IPS DF 6.9 (cell line): Measurements from ENCODE around the gene SOWAHA.

Source experiments
- DNase-seq: peaks from one replicate; pipeline ENCODE4 v3.0.0-alpha.2; 2013; ENCODE audit warnings: low read depth, low spot score
- H3K27ac ChIP-seq: one replicate; pipeline ENCODE4 v1.5.1; 2013; ENCODE audit warnings: low read length, control low read depth
- H3K27me3 ChIP-seq: 2 replicates; pipeline ENCODE4 v1.6.1; 2013; ENCODE audit warnings: mild to moderate bottlenecking, low read length; ENCODE audit not compliant: control insufficient read depth, insufficient read depth
- H3K36me3 ChIP-seq: 2 replicates; pipeline ENCODE4 v1.6.1; 2013; ENCODE audit warnings: low read length; ENCODE audit not compliant: control insufficient read depth, insufficient read depth
- H3K4me1 ChIP-seq: 2 replicates; pipeline ENCODE4 v1.6.1; 2013; ENCODE audit warnings: low read length; ENCODE audit not compliant: control insufficient read depth, insufficient read depth
- H3K4me3 ChIP-seq: 2 replicates; pipeline ENCODE4 v1.5.1; 2013; ENCODE audit warnings: mild to moderate bottlenecking, low read length
- H3K9me3 ChIP-seq: 2 replicates; pipeline ENCODE4 v1.6.1; 2013; ENCODE audit warnings: low read length, inconsistent platforms; ENCODE audit not compliant: control insufficient read depth, insufficient read depth
- WGBS: extraction: QIAGEN DNeasy Blood & Tissue Kit; methylation state at CpG from one replicate; pipeline ENCODE4 v1.1.7; 2013; ENCODE audit warnings: mixed read lengths, missing lambda C conversion rate; ENCODE audit not compliant: insufficient read length, insufficient coverage; 5-methylcytosine and 5-hydroxymethylcytosine counted together

SOWAHA gene

DNA sequence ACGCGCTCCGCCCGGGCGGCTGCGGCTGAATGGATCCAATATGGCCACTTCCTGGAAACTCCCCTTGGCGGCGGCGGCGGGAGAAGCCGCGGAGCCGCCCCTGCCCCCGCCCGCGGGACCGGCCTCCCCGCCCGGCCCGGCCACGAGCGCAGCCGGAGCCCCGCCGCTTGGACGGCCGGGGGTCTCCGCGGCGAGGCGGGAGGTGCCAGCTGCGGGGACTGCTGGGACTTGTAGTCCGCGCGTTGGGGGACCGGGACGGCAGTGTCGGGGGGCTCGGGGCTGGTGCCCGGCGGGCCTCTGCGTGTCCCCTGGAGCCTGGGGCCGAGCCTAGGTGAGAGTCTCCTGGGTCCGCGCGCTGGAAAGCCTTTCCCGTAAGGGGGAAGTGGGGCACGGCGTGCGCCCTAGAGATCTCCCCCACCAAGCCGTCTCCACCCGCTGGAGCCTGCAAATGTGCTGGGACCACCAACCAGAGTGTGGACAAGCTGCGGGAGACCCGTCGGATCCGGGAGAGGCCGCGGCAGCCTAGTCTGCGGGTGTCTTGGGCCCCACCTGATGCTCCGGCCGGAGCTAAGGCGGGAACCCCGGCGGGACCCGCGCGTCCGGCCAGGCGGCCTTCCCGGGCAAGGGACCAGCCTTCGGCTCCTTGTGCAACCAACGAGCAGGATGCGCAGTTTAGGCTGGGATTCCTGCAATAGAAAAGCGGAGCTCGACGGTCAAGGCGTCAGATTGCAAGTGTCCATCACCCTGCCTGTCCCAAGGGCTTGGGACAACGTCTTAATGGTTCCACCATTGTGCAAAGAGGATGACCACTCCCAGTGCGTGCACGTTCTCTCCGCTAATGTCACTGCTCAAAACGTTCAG lies 35.7 kb upstream of the SOWAHA start, which contains the start of gene SEPTIN8:
SEPTIN8 (minus strand) TSS at position 31 of the 861 bp plus-strand sequence. CDS start 102 bp downstream, outside the sequence.
- Histone ChIP-seq H3K4me1 (peaks cover 6% of the 10 kb centered on the region; the same call in 1 of the 2 replicates), H3K4me3 (peak within 1 kb of the TSS; percentile 43), H3K36me3 (no peaks in the 10 kb centered on the region), H3K27ac (no peak within 1 kb of the TSS), H3K27me3 (peaks cover 14% of the 10 kb centered on the region), H3K9me3 (no peaks in the 10 kb centered on the region)
- WGBS = no CpG with 5 or more reads among the region's 82 CpGs
- no peak for DNase-seq

DNA sequence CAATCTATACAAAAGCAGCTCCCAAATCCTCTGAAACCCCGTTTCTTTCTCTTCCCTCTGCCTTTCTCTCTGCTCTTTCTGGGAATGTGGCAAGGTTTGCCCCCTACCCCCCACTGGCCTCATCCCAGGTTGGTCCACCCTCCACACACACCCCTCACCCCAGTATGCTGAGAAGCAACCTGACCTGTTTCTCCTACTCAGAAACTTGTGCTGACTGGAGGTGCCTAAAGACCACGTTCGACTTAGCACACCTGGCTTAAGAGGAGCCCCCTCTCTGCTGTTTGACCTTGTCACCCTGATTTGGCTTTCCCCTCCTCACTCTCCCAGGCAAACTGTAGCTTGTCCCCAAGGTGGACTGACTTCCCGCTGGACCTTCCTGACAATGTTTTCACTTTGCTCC lies 35.0 kb upstream of the SOWAHA start:
- peaks cover 6% of the 10 kb centered on the region; the same call in 1 of the 2 replicates for H3K4me1 ChIP-seq
- H3K9me3 ChIP-seq = no peaks in the 10 kb centered on the region
- H3K4me3 ChIP-seq = no peak overlapping the region
- no peak for DNase-seq
- H3K36me3 ChIP-seq = no peaks in the 10 kb centered on the region
- no CpG with 5 or more reads among the region's 4 CpGs for WGBS
- H3K27ac ChIP-seq = no peak overlapping the region
- peaks cover 14% of the 10 kb centered on the region for H3K27me3 ChIP-seq

DNA sequence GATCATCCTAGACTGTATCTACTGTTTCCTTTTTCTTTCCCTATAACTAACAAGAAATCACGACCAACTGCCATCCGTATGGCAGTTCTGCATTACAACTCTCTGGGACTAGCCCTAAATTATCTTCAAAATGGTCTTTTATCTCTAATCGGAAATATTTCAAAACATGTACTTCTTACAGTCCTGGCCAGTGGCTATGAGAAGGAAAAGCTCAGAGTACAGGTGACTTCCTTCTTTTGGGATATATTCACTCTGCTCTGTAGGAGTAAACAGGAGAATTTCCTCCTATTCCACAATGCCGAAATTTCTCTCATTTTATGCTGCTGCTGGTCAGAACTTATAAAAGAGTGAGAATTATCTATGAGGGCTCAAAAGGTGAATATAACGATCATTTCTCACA lies 34.2 kb upstream of the SOWAHA start:
- Histone ChIP-seq H3K36me3 (no peaks in the 10 kb centered on the region), H3K4me3 (no peak overlapping the region), H3K9me3 (no peaks in the 10 kb centered on the region), H3K27me3 (peaks cover 14% of the 10 kb centered on the region), H3K4me1 (peaks cover 6% of the 10 kb centered on the region; the same call in 1 of the 2 replicates), H3K27ac (no peak overlapping the region)
- WGBS = no CpG with 5 or more reads among the region's 5 CpGs
- DNase-seq = no peak

DNA sequence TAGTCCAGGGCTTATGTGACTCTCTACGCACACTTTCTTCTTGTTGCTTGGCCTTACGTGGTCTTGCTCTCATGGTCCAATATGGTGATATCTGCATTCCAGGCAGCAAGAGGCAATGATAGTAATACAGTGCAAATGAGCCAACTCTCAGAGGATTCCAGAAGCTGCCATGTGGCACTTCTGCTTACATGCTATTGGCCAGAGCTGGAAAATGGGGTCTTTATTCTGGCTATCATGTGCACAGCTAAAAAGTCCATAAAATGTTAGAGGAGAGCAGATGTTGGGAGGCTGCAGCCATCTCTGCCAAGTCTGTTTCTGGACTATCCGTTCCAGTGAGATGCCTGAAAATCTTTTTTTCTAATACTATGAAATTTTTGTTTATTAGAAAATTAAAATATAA lies 33.1 kb upstream of the SOWAHA start:
- WGBS = no CpG with 5 or more reads among the region's 3 CpGs
- Histone ChIP-seq H3K4me3 (no peak overlapping the region), H3K36me3 (no peaks in the 10 kb centered on the region), H3K9me3 (no peaks in the 10 kb centered on the region), H3K4me1 (peaks cover 6% of the 10 kb centered on the region; the same call in 1 of the 2 replicates), H3K27me3 (peaks cover 14% of the 10 kb centered on the region), H3K27ac (no peak overlapping the region)
- DNase-seq = no peak

DNA sequence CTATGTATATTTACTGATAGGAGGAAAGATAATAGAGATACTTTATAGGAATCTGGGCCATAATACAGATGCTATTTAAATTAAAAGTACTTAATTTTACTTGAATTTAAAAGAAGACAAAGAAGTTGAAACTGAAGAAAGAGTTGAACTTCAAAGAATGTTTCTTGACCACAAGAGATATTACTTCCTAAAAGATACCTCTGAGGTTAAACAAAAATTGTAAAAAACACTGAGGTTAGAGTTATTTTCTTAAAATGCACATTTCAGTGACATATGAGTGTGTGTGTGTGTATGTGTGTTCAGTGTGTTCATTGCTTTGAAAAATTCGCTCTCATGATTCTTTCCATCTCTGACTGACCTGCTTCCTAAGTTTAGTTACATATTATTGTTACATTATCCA lies 32.5 kb upstream of the SOWAHA start:
- no CpG with 5 or more reads among the region's 1 CpG for WGBS
- Histone ChIP-seq H3K27me3 (peaks cover 14% of the 10 kb centered on the region), H3K27ac (no peak overlapping the region), H3K4me3 (no peak overlapping the region), H3K9me3 (no peaks in the 10 kb centered on the region), H3K4me1 (peaks cover 6% of the 10 kb centered on the region; the same call in 1 of the 2 replicates), H3K36me3 (no peaks in the 10 kb centered on the region)
- DNase-seq = no peak

DNA sequence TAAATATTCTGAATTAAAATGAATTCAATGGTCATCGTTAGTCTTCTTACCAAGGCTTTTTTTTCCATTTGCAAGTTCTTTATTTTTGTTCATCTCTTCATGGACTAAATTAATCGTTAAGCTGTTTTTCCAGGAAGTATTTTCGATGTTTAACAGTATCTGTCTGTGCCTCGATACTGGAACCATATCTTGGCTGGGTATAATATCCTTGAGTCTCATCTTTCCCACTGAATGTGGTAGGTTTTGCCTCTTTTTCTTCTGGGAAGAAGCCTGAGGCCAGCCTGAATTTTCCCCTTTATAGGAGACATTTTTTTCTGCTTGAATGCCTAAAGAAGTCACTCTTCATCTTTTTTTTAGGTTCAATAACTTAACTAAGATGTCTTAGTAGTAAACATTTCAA lies 32.1 kb upstream of the SOWAHA start:
- no peak for DNase-seq
- Histone ChIP-seq H3K9me3 (no peaks in the 10 kb centered on the region), H3K4me3 (no peak overlapping the region), H3K27ac (no peak overlapping the region), H3K27me3 (peaks cover 13% of the 10 kb centered on the region), H3K4me1 (peaks cover 5% of the 10 kb centered on the region; the same call in 1 of the 2 replicates), H3K36me3 (no peaks in the 10 kb centered on the region)
- WGBS = no CpG with 5 or more reads among the region's 4 CpGs

DNA sequence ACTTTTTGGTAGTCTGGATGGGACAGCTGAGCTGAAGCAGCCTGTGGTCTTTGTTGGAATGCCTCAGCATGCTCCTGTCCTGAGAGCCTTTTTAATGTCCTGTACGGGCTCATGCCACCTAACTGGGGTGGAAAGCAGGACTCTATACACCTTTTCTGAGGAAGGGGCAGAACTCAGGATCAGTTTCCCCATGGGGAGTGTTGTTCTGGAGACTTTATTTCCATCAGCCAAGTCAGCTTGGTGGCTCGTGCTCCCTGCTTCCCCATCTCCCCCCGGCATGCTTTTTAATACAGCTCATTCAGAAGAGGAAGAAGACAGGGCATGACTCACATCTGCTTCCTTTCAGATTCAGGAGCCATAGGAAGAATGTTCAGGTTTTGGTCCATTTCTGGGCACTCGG lies 31.0 kb upstream of the SOWAHA start:
- Histone ChIP-seq H3K4me1 (peaks cover 4% of the 10 kb centered on the region; the same call in 1 of the 2 replicates), H3K4me3 (no peak overlapping the region), H3K27me3 (peaks cover 12% of the 10 kb centered on the region), H3K27ac (no peak overlapping the region), H3K9me3 (no peaks in the 10 kb centered on the region), H3K36me3 (no peaks in the 10 kb centered on the region)
- WGBS = no CpG with 5 or more reads among the region's 4 CpGs
- no peak for DNase-seq

DNA sequence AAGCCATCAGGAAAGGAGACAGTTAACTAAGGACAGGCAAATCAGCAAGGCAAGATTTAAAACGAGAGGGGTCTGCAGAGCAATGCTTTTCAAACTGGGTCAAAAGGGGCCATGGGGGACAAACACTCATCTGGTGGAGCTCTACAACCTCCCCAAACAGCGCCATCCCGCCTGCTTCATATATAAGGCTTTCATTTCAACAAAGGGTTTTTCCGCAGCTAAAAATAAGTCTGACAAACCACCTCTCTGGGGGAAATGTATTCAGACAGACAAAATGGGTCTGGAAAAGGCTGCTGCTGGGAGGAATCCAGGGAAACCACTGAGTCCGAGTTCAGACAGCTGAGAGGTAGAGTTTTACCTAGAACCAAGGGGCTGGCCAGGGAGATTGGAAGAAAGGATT lies 27.7 kb upstream of the SOWAHA start:
- no peaks in the 10 kb centered on the region for H3K4me1 ChIP-seq
- DNase-seq = no peak
- H3K4me3 ChIP-seq = no peak overlapping the region
- H3K27ac ChIP-seq = no peak overlapping the region
- no peaks in the 10 kb centered on the region for H3K36me3 ChIP-seq
- no CpG with 5 or more reads among the region's 5 CpGs for WGBS
- H3K27me3 ChIP-seq = no peaks in the 10 kb centered on the region; the same call in 1 of the 2 replicates
- H3K9me3 ChIP-seq = no peaks in the 10 kb centered on the region

DNA sequence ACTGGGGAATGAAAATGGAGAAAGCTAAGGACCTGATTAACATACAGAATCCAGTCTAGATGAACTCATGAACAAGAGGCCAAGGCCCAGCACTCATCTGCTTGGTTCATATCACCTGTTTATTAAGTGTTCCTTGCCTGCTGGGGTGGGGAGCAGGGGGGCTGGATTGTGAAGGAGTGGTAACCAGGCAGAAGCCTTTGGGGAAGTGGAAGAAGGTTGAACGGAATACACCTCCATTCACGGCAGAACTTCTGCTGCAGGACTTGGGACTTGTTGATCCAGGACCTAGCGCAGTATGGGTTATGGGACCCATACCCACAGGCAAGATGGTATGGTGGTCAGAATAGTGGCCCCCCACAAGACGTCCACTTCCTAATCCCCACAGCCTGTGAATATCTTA lies 27.2 kb upstream of the SOWAHA start:
- H3K27ac ChIP-seq = no peak overlapping the region
- WGBS = no CpG with 5 or more reads among the region's 4 CpGs
- no peaks in the 10 kb centered on the region for H3K36me3 ChIP-seq
- H3K9me3 ChIP-seq = no peaks in the 10 kb centered on the region
- no peaks in the 10 kb centered on the region for H3K4me1 ChIP-seq
- no peak for DNase-seq
- no peaks in the 10 kb centered on the region; the same call in 1 of the 2 replicates for H3K27me3 ChIP-seq
- H3K4me3 ChIP-seq = no peak overlapping the region

DNA sequence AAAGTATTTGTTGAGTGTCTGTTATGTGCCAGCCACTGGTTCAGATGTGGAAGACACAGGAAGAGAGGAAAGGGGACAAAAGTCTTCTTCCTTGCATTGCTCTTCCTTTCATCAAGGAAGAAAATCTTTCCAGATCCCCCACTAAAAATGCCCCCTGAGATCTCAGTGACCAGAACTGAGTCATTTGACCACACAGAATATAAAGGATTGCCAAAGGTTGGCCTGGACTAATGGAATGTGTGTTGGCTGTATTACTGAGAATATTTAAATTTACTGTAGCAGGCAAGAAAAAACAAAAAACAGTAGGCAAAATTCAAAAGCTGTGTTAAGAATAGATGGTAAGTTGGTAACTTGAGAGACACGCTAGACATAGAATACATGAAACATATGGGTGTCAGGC lies 26.0 kb upstream of the SOWAHA start:
- DNase-seq = no peak

More for the DNA sequence above, 26.0 kb upstream of the SOWAHA start:
- Histone ChIP-seq H3K36me3 (no peaks in the 10 kb centered on the region), H3K27ac (no peak overlapping the region), H3K9me3 (no peaks in the 10 kb centered on the region), H3K27me3 (no peaks in the 10 kb centered on the region; the same call in 1 of the 2 replicates), H3K4me3 (no peak overlapping the region), H3K4me1 (no peaks in the 10 kb centered on the region)
- WGBS = no CpG with 5 or more reads among the region's 1 CpG
